Measurements from ENCODE around the gene ADGRA1.

Gene ADGRA1

GRCh38 chr10:133141958-133142340 lies 54.2 kb downstream of the ADGRA1 start:
- no peak for TF ChIP-seq CTCF (IDR thresholded peaks at IDR 0.05; ENCODE audit: low read depth, low read length)
- no peak for DNase-seq (ENCODE audit: low read depth, low spot score)
- in situ Hi-C loops (cut with HindIII; ENCODE audit: low sequenced_read_pairs): no loop called here
- no peak overlapping the region for H3K4me3 ChIP-seq (ENCODE audit: low read depth, low read length)

GRCh38 chr10:133142523-133143199 lies 54.9 kb downstream of the ADGRA1 start:
- DNase-seq (ENCODE audit: low read depth, low spot score): no peak
- in situ Hi-C loops (cut with HindIII; ENCODE audit: low sequenced_read_pairs): no loop called here
- no peak for TF ChIP-seq CTCF (IDR thresholded peaks at IDR 0.05; ENCODE audit: low read depth, low read length)
- no peak overlapping the region for H3K4me3 ChIP-seq (ENCODE audit: low read depth, low read length)

- no peak for DNase-seq (ENCODE audit: low read depth, low spot score)
- H3K4me3 ChIP-seq (ENCODE audit: low read depth, low read length): no peak overlapping the region
- in situ Hi-C loops (cut with HindIII; ENCODE audit: low sequenced_read_pairs): no loop called here
- TF ChIP-seq CTCF (IDR thresholded peaks at IDR 0.05; ENCODE audit: low read depth, low read length): no peak
Measured at GRCh38 chr10:133143200-133143533, 55.4 kb downstream of the ADGRA1 start.

GRCh38 chr10:133143546-133143945 lies 55.8 kb downstream of the ADGRA1 start:
- no peak overlapping the region for H3K4me3 ChIP-seq (ENCODE audit: low read depth, low read length)

GRCh38 chr10:133144771-133145170 lies 57.0 kb downstream of the ADGRA1 start:
- TF ChIP-seq CTCF (IDR thresholded peaks at IDR 0.05; ENCODE audit: low read depth, low read length): no peak
- no peak overlapping the region for H3K4me3 ChIP-seq (ENCODE audit: low read depth, low read length)
- in situ Hi-C loops (cut with HindIII; ENCODE audit: low sequenced_read_pairs): no loop called here
- no peak for DNase-seq (ENCODE audit: low read depth, low spot score)

More at GRCh38 chr10:133143546-133143945, 55.8 kb downstream of the ADGRA1 start:
- in situ Hi-C loops (cut with HindIII; ENCODE audit: low sequenced_read_pairs): no loop called here
- TF ChIP-seq CTCF (IDR thresholded peaks at IDR 0.05; ENCODE audit: low read depth, low read length): no peak
- DNase-seq (ENCODE audit: low read depth, low spot score): no peak

- TF ChIP-seq CTCF (IDR thresholded peaks at IDR 0.05; ENCODE audit: low read depth, low read length): no peak
- in situ Hi-C loops (cut with HindIII; ENCODE audit: low sequenced_read_pairs): no loop called here
- DNase-seq (ENCODE audit: low read depth, low spot score): no peak
Measured at GRCh38 chr10:133150226-133150625, 62.5 kb downstream of the ADGRA1 start.

More at GRCh38 chr10:133150226-133150625, 62.5 kb downstream of the ADGRA1 start:
- H3K4me3 ChIP-seq (ENCODE audit: low read depth, low read length): no peak overlapping the region

Data from astrocyte of the spinal cord (primary cell).